BLaER1 treated with 17β-estradiol and CSF1 and Interleukin-3, amounts not matched to agents 10 nM and 100 nM (cell line): Measurements from ENCODE around the gene LHX5.

ENCODE experiments used
- H3K27ac ChIP-seq, 11 experiments: shearing (Covaris generic); formaldehyde crosslinking; 2 replicates each; pipeline ENCODE4 v1.8.1; 2022
- H3K27me3 ChIP-seq, 11 experiments: shearing (Covaris generic); formaldehyde crosslinking; 2 replicates each; pipeline ENCODE4 v1.8.1; 2022
- H3K36me3 ChIP-seq, 11 experiments: shearing (Covaris generic); formaldehyde crosslinking; 2 replicates each; pipeline ENCODE4 v1.8.1; 2022
- H3K4me1 ChIP-seq, 10 experiments: shearing (Covaris generic); formaldehyde crosslinking; 2 replicates each; pipeline ENCODE4 v1.8.1; 2022
- H3K4me2 ChIP-seq, 11 experiments: shearing (Covaris generic); formaldehyde crosslinking; 2 replicates each; pipeline ENCODE4 v1.8.1; 2022
- H3K4me3 ChIP-seq, 10 experiments: shearing (Covaris generic); formaldehyde crosslinking; 2 replicates each; pipeline ENCODE4 v1.8.1; 2022
- H3K9ac ChIP-seq, 11 experiments: shearing (Covaris generic); formaldehyde crosslinking; 2 replicates each; pipeline ENCODE4 v1.8.1; 2022
- H3K9me3 ChIP-seq, 11 experiments: shearing (Covaris generic); formaldehyde crosslinking; replicated peaks in 1 of 11; 2 replicates each; pipeline ENCODE4 v1.8.1; 2022
- H4K20me1 ChIP-seq, 11 experiments: shearing (Covaris generic); formaldehyde crosslinking; 2 replicates each; pipeline ENCODE4 v1.8.1; 2022
- Cebpa-rat ChIP-seq, 11 experiments: shearing (Covaris generic); IDR thresholded peaks; 2 replicates each; pipeline ENCODE4 v1.8.1; 2022

The LHX5 gene

DNA sequence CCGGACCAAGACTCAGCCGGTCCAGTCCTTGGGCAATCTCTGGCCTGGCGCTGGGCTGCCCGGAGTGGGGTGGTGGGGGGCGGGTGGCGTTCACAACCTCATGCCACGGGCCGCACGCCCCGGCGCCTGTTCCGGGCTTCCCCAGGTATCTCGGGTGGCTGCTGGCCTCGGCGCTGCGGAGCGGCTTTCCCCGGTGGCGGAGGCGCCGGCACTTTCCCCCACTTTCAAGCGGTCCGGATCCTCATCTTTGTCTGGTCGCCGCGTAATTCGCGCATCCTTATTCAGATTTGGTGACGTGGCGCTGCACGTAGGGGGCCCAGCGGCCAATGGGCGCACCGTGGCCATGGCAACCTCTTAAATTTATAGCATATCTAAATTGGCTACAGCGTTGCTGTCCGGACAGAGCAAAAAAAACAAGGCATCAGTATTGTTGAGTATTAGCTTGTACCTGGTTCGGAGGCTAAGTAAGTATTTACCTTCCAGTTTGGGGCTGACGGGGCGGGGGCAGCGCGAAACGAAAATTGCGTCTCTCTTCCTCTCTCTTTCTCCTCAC lies at the start of gene LHX5:
Gene LHX5 (minus strand): TSS at position 253 of the 553 bp plus-strand sequence. CDS start 373 bp downstream, outside the sequence.
- H3K4me3 ChIP-seq = no peak within 1 kb of the TSS
- no peaks in the 10 kb centered on the region for H3K36me3 ChIP-seq
- no peak within 1 kb of the TSS for H3K4me2 ChIP-seq
- no peak within 1 kb of the TSS for H3K9ac ChIP-seq
- H4K20me1 ChIP-seq = peaks cover 0 to 81% (median 48%) of the 10 kb centered on the region in 11 experiments; a peak in 13 of 22 replicates
- no peaks in the 10 kb centered on the region for H3K4me1 ChIP-seq
- H3K27me3 ChIP-seq = peaks cover 99 to 100% (median 100%) of the 10 kb centered on the region in 11 experiments
- no peak for TF ChIP-seq Cebpa-rat (IDR thresholded peaks at IDR 0.05)
- H3K9me3 ChIP-seq = peaks cover 4 to 35% (median 20%) of the 10 kb centered on the region in 11 experiments; a peak in 18 of 22 replicates
- H3K27ac ChIP-seq = no peak within 1 kb of the TSS

DNA sequence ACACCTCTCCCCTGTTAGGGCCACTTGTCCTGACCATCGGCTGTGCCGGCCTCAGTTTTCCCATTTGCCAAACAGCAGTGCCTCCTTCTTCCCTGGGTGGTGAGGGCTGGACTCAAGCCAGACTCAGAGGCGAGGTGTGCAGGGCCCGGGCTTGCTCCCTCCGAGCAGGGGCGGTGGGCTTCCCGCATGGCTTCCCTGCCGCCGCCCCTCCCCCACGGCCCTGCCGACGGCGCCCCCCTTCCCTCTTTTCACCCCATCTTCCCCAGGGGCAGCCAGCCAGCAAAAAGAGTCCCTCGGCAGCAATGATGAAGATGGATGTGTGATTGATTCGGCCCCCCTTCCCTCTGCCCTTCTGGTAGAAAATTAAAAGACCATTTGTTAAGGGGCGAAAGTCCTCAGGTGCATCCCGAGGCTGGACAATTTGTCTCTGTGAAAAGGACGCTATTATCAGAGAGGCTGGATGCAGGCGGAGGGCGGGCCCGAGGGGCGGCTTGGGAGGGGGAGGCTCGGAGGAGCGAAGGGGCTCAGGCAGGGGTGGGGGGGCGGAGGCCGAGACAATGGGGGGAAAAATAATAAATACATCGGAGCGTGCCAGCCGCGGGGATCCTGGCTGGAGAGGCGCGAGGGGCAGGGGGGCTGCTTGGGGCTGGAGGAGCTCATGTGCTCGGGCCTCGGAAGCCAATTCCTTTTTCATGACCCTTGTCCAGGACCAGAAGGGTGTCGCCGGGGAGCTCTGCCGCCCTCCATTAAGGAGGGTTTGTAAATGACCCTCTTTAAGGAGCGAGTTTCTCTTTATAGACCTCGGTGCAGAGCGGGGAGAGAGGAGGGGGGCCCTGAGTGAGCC lies 48.0 kb upstream of the LHX5 start:
- H3K9ac ChIP-seq = no peak overlapping the region
- no peak overlapping the region for H3K4me2 ChIP-seq
- peaks cover 4 to 19% (median 11%) of the 10 kb centered on the region in 11 experiments; a peak in 17 of 22 replicates for H3K27me3 ChIP-seq
- H3K4me1 ChIP-seq = peaks cover 0 to 6% (median 3%) of the 10 kb centered on the region in 10 experiments; a peak in 7 of 20 replicates
- H3K36me3 ChIP-seq = no peaks in the 10 kb centered on the region
- no peak for TF ChIP-seq Cebpa-rat (IDR thresholded peaks at IDR 0.05)
- H3K27ac ChIP-seq = no peak overlapping the region
- no peaks in the 10 kb centered on the region; a peak in 2 of 22 replicates for H4K20me1 ChIP-seq
- no peaks in the 10 kb centered on the region for H3K9me3 ChIP-seq
- H3K4me3 ChIP-seq = no peak overlapping the region

DNA sequence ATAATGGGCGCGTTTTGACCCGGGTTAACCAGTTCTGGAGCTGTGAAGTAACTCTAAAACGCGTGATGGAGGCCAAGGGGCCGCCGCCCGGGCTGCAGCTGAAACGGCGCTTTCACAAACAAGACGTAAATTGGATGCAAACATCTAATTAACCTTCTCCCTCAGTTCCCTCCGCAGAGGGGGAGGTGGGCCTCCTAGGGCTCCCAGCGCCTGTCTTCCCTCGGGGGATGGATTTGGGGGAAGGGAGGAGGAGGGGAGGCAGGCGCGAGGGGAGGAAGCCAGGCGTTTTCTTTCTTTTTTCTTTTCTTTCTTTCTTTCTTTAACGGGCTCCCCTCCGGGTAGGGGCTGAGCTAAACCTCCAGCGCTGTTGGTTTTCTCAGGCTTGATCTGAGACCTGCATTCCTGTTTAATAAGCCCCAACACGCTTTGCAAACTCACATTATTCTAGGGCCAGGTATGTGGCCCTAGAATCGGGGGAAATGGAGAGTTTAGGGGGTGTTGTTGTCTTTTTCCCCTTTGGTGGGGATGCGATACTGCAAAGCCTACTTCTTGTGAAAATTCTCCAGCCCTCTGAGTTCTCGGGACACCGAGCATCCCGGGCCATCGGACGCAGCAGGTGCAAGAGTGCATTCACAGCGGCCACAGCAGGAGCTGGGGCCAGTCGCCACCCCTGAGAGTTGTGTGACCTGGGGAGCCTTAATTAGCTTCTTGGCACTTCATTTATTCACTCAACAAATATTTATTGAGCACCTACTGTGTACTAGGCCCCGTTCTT lies 43.6 kb upstream of the LHX5 start:
- H3K9me3 ChIP-seq = no peaks in the 10 kb centered on the region
- no peaks in the 10 kb centered on the region for H3K36me3 ChIP-seq
- no peak overlapping the region for H3K4me2 ChIP-seq
- no peaks in the 10 kb centered on the region for H3K4me1 ChIP-seq
- TF ChIP-seq Cebpa-rat (IDR thresholded peaks at IDR 0.05) = no peak
- no peak overlapping the region for H3K27ac ChIP-seq
- H3K9ac ChIP-seq = no peak overlapping the region
- peaks cover 4 to 21% (median 11%) of the 10 kb centered on the region in 11 experiments; a peak in 17 of 22 replicates for H3K27me3 ChIP-seq
- no peaks in the 10 kb centered on the region; a peak in 2 of 22 replicates for H4K20me1 ChIP-seq
- H3K4me3 ChIP-seq = no peak overlapping the region

DNA sequence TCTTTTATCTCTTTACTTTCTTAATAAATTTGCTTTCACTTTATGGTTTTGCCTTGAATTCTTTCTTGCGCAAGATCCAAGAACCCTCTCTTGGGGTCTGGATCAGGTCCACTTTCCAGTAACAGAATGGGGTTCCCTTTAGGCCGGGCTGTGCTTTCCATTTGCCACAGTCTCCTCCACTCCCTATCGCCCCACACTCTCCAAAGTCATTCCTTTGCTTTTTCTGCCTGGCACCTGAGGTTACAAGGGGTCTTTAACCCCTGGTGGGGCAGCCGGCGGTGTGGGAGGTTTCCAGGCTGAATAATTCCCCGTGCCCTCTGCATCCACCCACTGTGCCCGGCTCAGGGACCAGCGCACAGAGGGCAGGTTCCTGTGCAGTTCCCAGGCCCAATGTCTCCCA lies 42.9 kb upstream of the LHX5 start:
- peaks cover 4 to 21% (median 11%) of the 10 kb centered on the region in 11 experiments; a peak in 17 of 22 replicates for H3K27me3 ChIP-seq

DNA sequence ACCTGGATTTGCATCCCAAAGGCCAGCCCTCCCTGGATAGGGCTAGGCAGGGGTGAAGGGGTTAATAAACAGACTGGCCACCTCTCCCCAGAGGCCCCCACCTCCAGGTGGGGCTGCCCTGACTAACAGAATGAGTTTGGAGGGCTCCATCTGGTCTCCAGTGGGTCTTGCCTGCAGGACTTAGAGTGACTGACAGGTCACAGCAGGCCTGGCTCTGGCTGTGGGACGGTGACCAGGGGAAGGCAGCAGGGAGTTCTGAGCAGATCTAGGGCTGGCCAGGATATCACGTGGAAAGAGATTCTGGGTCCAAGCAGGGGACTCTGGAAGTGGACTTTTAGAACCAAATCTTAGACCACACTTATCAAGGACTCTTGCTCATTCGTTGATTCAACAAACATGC lies 40.9 kb upstream of the LHX5 start:
- H3K9ac ChIP-seq = no peak overlapping the region
- no peaks in the 10 kb centered on the region for H3K9me3 ChIP-seq
- H4K20me1 ChIP-seq = no peaks in the 10 kb centered on the region; a peak in 2 of 22 replicates
- H3K27ac ChIP-seq = no peak overlapping the region
- no peaks in the 10 kb centered on the region for H3K4me1 ChIP-seq
- TF ChIP-seq Cebpa-rat (IDR thresholded peaks at IDR 0.05) = no peak
- H3K4me3 ChIP-seq = no peak overlapping the region
- peaks cover 4 to 17% (median 11%) of the 10 kb centered on the region in 11 experiments; a peak in 16 of 22 replicates for H3K27me3 ChIP-seq
- no peaks in the 10 kb centered on the region for H3K36me3 ChIP-seq
- no peak overlapping the region for H3K4me2 ChIP-seq

More for the DNA sequence above, 42.9 kb upstream of the LHX5 start:
- Histone ChIP-seq H3K4me3 (no peak overlapping the region), H3K36me3 (no peaks in the 10 kb centered on the region), H3K9me3 (no peaks in the 10 kb centered on the region), H3K4me2 (no peak overlapping the region), H3K4me1 (no peaks in the 10 kb centered on the region), H4K20me1 (no peaks in the 10 kb centered on the region; a peak in 2 of 22 replicates), H3K27ac (no peak overlapping the region), H3K9ac (no peak overlapping the region)
- peak in 2 of 11 experiments; percentile 23 to 39; a peak in 1 of 22 replicates for TF ChIP-seq Cebpa-rat (IDR thresholded peaks at IDR 0.05)

DNA sequence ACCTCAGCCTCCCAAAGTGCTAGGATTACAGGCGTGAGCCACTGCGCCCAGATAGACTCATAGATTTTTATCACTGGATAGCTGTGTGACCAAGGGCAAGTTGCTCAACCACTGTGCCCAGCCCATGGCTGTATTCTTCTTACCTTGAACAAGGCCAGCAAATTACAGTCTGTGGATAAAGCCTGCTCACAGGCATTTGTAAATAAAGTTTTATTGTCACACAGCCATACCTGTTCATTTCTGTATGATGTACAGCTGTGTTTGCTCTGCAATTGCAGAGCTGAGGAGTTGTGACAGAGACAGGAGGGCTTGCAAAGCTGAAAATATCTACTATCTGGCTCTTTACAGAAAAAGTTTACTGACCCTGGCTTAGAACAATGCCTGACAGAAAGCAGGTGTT lies 35.2 kb upstream of the LHX5 start:
- H3K9me3 ChIP-seq = peaks cover 0 to 10% (median 5%) of the 10 kb centered on the region in 11 experiments; a peak in 10 of 22 replicates
- H4K20me1 ChIP-seq = no peaks in the 10 kb centered on the region
- no peaks in the 10 kb centered on the region for H3K27me3 ChIP-seq
- H3K36me3 ChIP-seq = no peaks in the 10 kb centered on the region
- no peak overlapping the region for H3K4me3 ChIP-seq
- H3K9ac ChIP-seq = no peak overlapping the region
- no peak overlapping the region for H3K27ac ChIP-seq
- TF ChIP-seq Cebpa-rat (IDR thresholded peaks at IDR 0.05) = no peak
- H3K4me2 ChIP-seq = no peak overlapping the region
- H3K4me1 ChIP-seq = no peaks in the 10 kb centered on the region

DNA sequence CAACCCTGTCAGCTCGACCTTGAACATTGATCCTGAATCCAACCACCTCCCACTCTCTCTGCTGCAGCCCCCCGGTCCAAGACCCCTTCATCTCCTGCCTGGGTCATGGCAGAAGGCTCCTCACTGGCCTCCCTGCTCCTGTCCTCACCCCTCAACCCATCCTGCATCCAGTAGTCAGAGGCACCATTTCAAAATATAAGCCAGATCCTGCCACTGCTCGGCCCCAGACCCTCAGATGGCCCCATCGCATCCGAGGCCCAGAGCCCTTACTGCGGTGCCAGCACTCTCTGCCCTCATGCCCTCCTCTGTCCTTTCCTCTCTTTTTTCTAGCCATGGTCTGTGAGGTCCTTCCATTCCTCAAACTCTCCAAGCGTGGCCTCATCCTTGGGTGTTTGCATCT lies 34.3 kb upstream of the LHX5 start:
- Histone ChIP-seq H3K27me3 (no peaks in the 10 kb centered on the region), H3K27ac (no peak overlapping the region), H3K4me3 (no peak overlapping the region), H3K9me3 (peaks cover 0 to 10% (median 5%) of the 10 kb centered on the region in 11 experiments; a peak in 10 of 22 replicates), H3K9ac (no peak overlapping the region), H3K36me3 (no peaks in the 10 kb centered on the region), H3K4me2 (no peak overlapping the region), H3K4me1 (no peaks in the 10 kb centered on the region), H4K20me1 (no peaks in the 10 kb centered on the region)
- TF ChIP-seq Cebpa-rat (IDR thresholded peaks at IDR 0.05) = no peak

DNA sequence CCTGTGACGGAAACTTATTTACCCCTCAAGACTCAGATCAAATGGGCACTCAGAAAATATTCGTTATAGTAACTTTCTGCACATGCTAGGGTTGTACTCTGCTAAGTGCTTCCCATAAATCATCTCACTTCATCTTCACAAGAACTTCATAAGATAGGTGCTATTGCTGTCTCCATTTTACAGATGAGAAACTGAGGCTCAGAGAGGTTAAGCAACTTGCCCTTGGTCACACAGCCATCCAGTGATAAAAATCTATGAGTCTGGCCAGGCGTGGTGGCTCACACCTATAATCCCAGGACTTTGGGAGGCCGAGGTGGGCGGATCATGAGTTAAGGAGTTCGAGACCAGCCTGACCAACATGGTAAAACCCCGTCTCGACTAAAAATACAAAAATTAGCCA lies 33.2 kb upstream of the LHX5 start:
- TF ChIP-seq Cebpa-rat (IDR thresholded peaks at IDR 0.05) = no peak
- H3K27ac ChIP-seq = no peak overlapping the region

More for the DNA sequence above, 33.2 kb upstream of the LHX5 start:
- Histone ChIP-seq H3K9ac (no peak overlapping the region), H3K9me3 (peaks cover 0 to 10% (median 5%) of the 10 kb centered on the region in 11 experiments; a peak in 10 of 22 replicates), H3K4me3 (no peak overlapping the region), H4K20me1 (no peaks in the 10 kb centered on the region), H3K4me1 (no peaks in the 10 kb centered on the region), H3K4me2 (no peak overlapping the region), H3K27me3 (no peaks in the 10 kb centered on the region), H3K36me3 (no peaks in the 10 kb centered on the region)
